ENCODE results near the gene HSPA14.

DNA sequence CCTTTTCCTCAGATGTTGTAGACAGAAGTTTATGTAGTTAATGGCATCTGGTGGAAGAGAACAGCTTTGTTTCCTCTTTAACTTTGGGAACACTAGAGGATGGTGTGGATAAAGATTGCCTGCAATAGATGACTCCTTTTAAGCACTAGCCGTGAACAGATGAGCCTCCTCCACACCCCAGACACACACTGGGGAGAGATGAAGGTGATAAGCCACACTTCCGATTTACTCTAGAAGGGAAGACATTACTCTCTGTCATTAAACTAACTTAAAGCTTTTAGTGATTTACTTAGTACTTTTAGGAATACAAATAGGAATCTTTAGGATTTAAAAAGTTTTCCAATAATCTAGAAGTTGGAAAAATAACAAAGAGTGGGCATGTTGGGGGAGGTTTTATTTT, 6.8 kb downstream of the HSPA14 start:
- TF ChIP-seq, protein P1, sequence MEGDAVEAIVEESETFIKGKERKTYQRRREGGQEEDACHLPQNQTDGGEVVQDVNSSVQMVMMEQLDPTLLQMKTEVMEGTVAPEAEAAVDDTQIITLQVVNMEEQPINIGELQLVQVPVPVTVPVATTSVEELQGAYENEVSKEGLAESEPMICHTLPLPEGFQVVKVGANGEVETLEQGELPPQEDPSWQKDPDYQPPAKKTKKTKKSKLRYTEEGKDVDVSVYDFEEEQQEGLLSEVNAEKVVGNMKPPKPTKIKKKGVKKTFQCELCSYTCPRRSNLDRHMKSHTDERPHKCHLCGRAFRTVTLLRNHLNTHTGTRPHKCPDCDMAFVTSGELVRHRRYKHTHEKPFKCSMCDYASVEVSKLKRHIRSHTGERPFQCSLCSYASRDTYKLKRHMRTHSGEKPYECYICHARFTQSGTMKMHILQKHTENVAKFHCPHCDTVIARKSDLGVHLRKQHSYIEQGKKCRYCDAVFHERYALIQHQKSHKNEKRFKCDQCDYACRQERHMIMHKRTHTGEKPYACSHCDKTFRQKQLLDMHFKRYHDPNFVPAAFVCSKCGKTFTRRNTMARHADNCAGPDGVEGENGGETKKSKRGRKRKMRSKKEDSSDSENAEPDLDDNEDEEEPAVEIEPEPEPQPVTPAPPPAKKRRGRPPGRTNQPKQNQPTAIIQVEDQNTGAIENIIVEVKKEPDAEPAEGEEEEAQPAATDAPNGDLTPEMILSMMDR (optimal IDR thresholded peaks at IDR 0.05 in 1 of 3, IDR thresholded peaks at IDR 0.05 in 1 of 3, conservative IDR thresholded peaks at IDR 0.05 in 1 of 3; ENCODE audit: extremely low read depth in 1 of 3, insufficient read depth in 2 of 3, low read length in 3 of 3), result no peak
- TF ChIP-seq EZH2 (IDR thresholded peaks at IDR 0.05; ENCODE audit: low read length), result no peak
